ENCODE data around the gene FBN1. TPM values are rescaled to one million over a fixed set of nuclear protein-coding genes. Genes with fewer than 3 reads are reported as not detected.

FBN1 gene
- total RNA-seq, 1 donor from 2014 or later: 54.0 TPM

DNA sequence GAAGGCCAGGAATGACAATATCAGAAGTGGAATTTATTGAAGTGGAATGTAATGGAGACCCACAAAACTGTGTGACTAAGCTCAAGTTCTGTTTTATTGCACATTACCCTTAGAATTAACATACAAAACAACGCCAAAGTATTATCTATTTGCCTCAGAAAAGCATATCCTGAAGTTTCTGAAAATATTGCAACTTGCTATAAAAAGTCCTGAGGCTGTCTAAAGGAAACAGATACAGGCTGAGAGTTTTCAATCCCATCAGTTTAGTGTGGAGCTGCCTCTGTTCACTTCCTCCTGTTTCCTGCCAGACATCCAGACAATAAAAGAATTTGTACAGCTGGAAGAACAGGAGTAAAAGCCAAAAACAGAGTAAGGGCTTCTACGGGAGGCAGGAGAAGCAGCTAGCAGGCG lies 108.8 kb downstream of the FBN1 start:
- Mint-ChIP-seq H3K4me1 (ENCODE audit: unreplicated experiment) (peaks cover 20% of the 10 kb centered on the region), H3K27ac (ENCODE audit: unreplicated experiment) (peak overlapping the region; percentile 81), H3K9me3 (ENCODE audit: unreplicated experiment) (no peaks in the 10 kb centered on the region), H3K27me3 (ENCODE audit: unreplicated experiment) (peaks cover 3% of the 10 kb centered on the region), H3K4me3 (ENCODE audit: unreplicated experiment) (no peak overlapping the region), H3K36me3 (ENCODE audit: low read depth, unreplicated experiment) (peaks cover 4% of the 10 kb centered on the region)
- TF ChIP-seq, protein P1, sequence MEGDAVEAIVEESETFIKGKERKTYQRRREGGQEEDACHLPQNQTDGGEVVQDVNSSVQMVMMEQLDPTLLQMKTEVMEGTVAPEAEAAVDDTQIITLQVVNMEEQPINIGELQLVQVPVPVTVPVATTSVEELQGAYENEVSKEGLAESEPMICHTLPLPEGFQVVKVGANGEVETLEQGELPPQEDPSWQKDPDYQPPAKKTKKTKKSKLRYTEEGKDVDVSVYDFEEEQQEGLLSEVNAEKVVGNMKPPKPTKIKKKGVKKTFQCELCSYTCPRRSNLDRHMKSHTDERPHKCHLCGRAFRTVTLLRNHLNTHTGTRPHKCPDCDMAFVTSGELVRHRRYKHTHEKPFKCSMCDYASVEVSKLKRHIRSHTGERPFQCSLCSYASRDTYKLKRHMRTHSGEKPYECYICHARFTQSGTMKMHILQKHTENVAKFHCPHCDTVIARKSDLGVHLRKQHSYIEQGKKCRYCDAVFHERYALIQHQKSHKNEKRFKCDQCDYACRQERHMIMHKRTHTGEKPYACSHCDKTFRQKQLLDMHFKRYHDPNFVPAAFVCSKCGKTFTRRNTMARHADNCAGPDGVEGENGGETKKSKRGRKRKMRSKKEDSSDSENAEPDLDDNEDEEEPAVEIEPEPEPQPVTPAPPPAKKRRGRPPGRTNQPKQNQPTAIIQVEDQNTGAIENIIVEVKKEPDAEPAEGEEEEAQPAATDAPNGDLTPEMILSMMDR (IDR thresholded peaks at IDR 0.05; ENCODE audit: unreplicated experiment): no peak
- no peak for DNase-seq (ENCODE audit: low spot score)

DNA sequence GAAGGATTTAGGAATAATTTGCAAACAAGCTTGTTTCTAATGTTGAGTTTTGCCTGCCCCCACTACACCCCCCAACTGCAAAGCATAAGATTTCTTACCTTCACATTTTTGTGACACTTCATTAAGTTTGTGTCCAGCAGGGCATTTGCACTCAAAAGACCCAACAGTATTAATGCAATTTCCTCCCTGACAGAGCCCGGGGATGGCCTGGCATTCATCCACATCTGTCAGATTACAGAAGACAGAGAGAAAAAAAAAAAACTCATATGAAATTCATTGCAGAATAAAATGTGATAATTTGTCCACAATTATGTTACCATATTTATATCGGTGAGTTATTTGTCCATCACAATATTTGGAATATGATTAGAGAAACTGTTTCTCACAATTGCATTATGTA lies 111.5 kb downstream of the FBN1 start:
- DNase-seq (ENCODE audit: low spot score): no peak
- peaks cover 20% of the 10 kb centered on the region for H3K4me1 Mint-ChIP-seq (ENCODE audit: unreplicated experiment)
- H3K36me3 Mint-ChIP-seq (ENCODE audit: low read depth, unreplicated experiment): peaks cover under 1% of the 10 kb centered on the region
- TF ChIP-seq, protein P1 (IDR thresholded peaks at IDR 0.05; ENCODE audit: unreplicated experiment): no peak
- H3K27ac Mint-ChIP-seq (ENCODE audit: unreplicated experiment): no peak overlapping the region
- no peaks in the 10 kb centered on the region for H3K9me3 Mint-ChIP-seq (ENCODE audit: unreplicated experiment)
- H3K4me3 Mint-ChIP-seq (ENCODE audit: unreplicated experiment): no peak overlapping the region
- H3K27me3 Mint-ChIP-seq (ENCODE audit: unreplicated experiment): no peaks in the 10 kb centered on the region

DNA sequence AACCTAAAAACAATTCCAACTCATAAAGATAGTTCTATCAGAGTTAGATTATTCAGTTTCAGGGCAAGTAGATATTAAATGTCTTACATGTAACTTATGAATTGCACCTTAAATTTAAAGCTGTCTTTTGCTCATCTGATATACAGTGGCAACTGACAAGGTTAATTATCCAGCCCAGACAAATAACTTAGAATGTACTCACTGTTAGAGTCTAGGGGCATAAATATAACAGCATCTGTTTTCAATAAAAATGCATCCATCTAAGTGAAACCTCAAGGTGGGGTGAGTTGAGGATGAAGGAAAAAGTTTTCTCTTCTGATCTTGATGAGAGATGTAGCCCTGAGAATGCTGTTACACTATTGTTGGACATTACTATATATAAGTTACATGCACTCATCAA lies 112.6 kb downstream of the FBN1 start:
- Mint-ChIP-seq H3K27me3 (ENCODE audit: unreplicated experiment) (no peaks in the 10 kb centered on the region), H3K9me3 (ENCODE audit: unreplicated experiment) (no peaks in the 10 kb centered on the region), H3K4me3 (ENCODE audit: unreplicated experiment) (no peak overlapping the region), H3K27ac (ENCODE audit: unreplicated experiment) (no peak overlapping the region), H3K36me3 (ENCODE audit: low read depth, unreplicated experiment) (no peaks in the 10 kb centered on the region), H3K4me1 (ENCODE audit: unreplicated experiment) (peaks cover 20% of the 10 kb centered on the region)
- TF ChIP-seq, protein P1 (IDR thresholded peaks at IDR 0.05; ENCODE audit: unreplicated experiment): no peak
- no peak for DNase-seq (ENCODE audit: low spot score)

DNA sequence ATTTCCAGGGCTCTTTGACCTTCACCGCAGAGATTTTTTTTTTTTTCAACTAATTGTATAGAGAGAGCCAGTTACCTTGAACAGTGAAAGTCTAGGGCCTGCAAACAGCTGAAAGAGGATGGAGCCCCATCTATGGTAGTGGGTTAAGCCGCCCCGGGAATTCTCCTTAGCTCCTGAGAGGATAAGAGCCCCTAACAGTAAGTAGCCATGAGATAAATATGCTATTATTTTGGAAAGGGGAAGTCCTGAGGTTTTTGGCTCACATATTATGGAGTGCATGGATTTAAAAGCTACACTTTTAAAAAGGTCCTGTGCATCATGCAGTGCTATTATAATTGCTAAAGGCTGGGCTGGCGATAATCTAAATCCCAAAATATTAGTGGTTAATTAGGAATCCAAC lies 115.0 kb downstream of the FBN1 start:
- no peaks in the 10 kb centered on the region for H3K36me3 Mint-ChIP-seq (ENCODE audit: low read depth, unreplicated experiment)
- peaks cover 3% of the 10 kb centered on the region for H3K4me1 Mint-ChIP-seq (ENCODE audit: unreplicated experiment)
- H3K9me3 Mint-ChIP-seq (ENCODE audit: unreplicated experiment): no peaks in the 10 kb centered on the region
- H3K27ac Mint-ChIP-seq (ENCODE audit: unreplicated experiment): no peak overlapping the region
- DNase-seq (ENCODE audit: low spot score): no peak
- TF ChIP-seq, protein P1 (IDR thresholded peaks at IDR 0.05; ENCODE audit: unreplicated experiment): no peak
- no peak overlapping the region for H3K4me3 Mint-ChIP-seq (ENCODE audit: unreplicated experiment)
- no peaks in the 10 kb centered on the region for H3K27me3 Mint-ChIP-seq (ENCODE audit: unreplicated experiment)

DNA sequence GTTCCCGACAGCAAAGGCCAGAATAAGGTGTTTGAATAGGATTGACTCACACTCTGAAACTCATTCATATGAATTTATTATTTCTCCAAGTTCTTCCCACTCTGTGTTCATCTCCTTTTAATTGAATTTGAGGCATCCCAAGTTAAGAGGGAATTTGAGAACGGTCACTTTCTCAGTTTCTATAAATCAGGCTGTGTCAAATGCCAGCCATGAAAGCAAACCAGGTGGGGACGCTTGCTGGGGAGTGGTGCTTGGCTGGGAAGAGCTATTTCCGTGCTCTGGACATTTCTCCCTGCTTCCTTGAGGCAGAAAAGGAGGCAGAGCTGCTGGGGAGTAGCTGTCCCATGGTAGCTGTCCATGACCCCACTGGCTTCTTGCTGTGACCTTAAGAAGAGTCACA lies 116.6 kb downstream of the FBN1 start:
- DNase-seq (ENCODE audit: low spot score): no peak
- H3K36me3 Mint-ChIP-seq (ENCODE audit: low read depth, unreplicated experiment): no peaks in the 10 kb centered on the region
- TF ChIP-seq, protein P1 (IDR thresholded peaks at IDR 0.05; ENCODE audit: unreplicated experiment): no peak
- no peak overlapping the region for H3K27ac Mint-ChIP-seq (ENCODE audit: unreplicated experiment)
- no peak overlapping the region for H3K4me3 Mint-ChIP-seq (ENCODE audit: unreplicated experiment)
- no peaks in the 10 kb centered on the region for H3K9me3 Mint-ChIP-seq (ENCODE audit: unreplicated experiment)
- H3K4me1 Mint-ChIP-seq (ENCODE audit: unreplicated experiment): peaks cover 3% of the 10 kb centered on the region
- H3K27me3 Mint-ChIP-seq (ENCODE audit: unreplicated experiment): peaks cover 4% of the 10 kb centered on the region
